C4-2B (cell line): Measurements from ENCODE around the gene MVD.

ENCODE experiments used
- ZFX ChIP-seq: fragments of 450-650 bp; IDR thresholded peaks from 2 replicates; pipeline ENCODE4 v1.6.1; 2017
- TF ChIP-seq, protein P1 (sequence below): fragments of 450-650 bp; conservative IDR thresholded peaks from 2 replicates; pipeline ENCODE4 v1.5.1; 2017; ENCODE audit warnings: mild to moderate bottlenecking

DNA sequence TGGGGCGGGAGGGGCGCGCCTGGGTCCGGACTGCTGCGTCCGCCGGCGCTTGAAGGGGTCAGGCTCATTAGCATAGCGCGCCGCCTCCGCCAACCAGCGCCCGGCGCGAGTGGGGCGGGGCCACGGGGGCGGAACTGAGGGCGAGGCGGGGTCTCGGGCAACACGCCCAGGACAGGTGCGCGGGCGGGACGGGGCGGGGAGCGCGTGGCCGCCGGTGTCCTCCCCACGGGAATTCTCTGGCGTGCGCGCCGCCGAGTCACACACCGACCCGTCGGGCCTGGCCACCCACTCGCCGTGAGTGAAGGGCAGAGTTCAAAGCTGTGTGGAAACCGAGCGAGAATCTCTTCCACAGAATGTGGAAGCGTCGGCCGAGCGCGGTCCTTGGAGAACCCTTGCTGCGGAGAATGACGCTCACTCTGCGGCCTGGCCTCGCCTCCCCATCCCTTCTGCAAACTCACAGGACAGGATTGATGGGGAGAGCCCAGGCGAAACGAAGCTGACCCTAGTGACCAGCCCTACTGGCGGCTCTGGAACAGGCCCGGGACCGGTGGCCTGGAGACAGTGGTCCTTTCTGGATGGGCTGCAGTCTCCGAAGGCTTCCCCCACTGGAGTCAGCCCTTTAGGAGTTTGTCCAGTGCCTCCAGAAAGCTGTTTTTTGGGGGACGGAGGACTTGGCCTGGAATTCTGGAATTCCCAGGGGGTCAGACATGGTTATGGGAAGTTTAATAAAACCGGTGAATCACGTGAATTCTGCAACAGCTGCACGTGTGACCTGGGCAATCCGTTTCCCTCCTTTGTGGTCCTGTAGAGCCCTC lies 23.8 kb upstream of the MVD start, which contains the start of gene SNAI3:
- TF ChIP-seq, protein P1, sequence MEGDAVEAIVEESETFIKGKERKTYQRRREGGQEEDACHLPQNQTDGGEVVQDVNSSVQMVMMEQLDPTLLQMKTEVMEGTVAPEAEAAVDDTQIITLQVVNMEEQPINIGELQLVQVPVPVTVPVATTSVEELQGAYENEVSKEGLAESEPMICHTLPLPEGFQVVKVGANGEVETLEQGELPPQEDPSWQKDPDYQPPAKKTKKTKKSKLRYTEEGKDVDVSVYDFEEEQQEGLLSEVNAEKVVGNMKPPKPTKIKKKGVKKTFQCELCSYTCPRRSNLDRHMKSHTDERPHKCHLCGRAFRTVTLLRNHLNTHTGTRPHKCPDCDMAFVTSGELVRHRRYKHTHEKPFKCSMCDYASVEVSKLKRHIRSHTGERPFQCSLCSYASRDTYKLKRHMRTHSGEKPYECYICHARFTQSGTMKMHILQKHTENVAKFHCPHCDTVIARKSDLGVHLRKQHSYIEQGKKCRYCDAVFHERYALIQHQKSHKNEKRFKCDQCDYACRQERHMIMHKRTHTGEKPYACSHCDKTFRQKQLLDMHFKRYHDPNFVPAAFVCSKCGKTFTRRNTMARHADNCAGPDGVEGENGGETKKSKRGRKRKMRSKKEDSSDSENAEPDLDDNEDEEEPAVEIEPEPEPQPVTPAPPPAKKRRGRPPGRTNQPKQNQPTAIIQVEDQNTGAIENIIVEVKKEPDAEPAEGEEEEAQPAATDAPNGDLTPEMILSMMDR: no peak
- no peak for TF ChIP-seq ZFX
